Measurements from ENCODE around the gene BTBD9. TPM values are rescaled to one million over a fixed set of nuclear protein-coding genes. Genes with fewer than 3 reads are reported as not detected.

Gene BTBD9
- total and polyA plus RNA-seq, 2 experiments from 2014 or later: 13.0 to 17.0 TPM

- DNase-seq (ENCODE audit: low spot score): no peak
- H3K9me3 ChIP-seq (ENCODE audit: low read depth): no peaks in the 10 kb centered on the region
- peaks cover 5% of the 10 kb centered on the region for H3K4me1 ChIP-seq (ENCODE audit: insufficient read depth)
- H2AFZ ChIP-seq: no peak overlapping the region
- H3K27ac ChIP-seq: no peak overlapping the region
- no peak for TF ChIP-seq EZH2 (IDR thresholded peaks at IDR 0.05; ENCODE audit: borderline replicate concordance)
- no peak for TF ChIP-seq EZH2phosphoT487 (IDR thresholded peaks at IDR 0.05; ENCODE audit: low read depth, severe bottlenecking, unreplicated experiment)
- TF ChIP-seq CTCF (IDR thresholded peaks at IDR 0.05; ENCODE audit: poor library complexity): no peak
- H3K4me2 ChIP-seq: no peak overlapping the region
- WGBS (ENCODE audit: low lambda C conversion rate, missing lambda C conversion rate): 74% methylated on average over 7 of the region's 7 CpGs
- H4K20me1 ChIP-seq (ENCODE audit: insufficient read depth, poor library complexity, severe bottlenecking): no peaks in the 10 kb centered on the region
- no peak overlapping the region for H3K4me3 ChIP-seq
- no peaks in the 10 kb centered on the region for H3K36me3 ChIP-seq (replicated peaks; ENCODE audit: insufficient read depth, low read depth)
- no peaks in the 10 kb centered on the region for H3K9me2 ChIP-seq (replicated peaks; ENCODE audit: insufficient read depth)
- H3K27me3 ChIP-seq: no peaks in the 10 kb centered on the region
- H3K79me2 ChIP-seq: no peaks in the 10 kb centered on the region
These were observed 372.8 kb downstream of the BTBD9 start for GRCh38 chr6:38266921-38267354.

GRCh38 chr6:38264605-38265004 lies 375.1 kb downstream of the BTBD9 start:
- peak; percentile 74 for DNase-seq (ENCODE audit: low spot score)
- no peak overlapping the region for H3K4me3 ChIP-seq
- TF ChIP-seq CTCF (IDR thresholded peaks at IDR 0.05; ENCODE audit: poor library complexity) (no peak), EZH2 (IDR thresholded peaks at IDR 0.05; ENCODE audit: borderline replicate concordance) (no peak), EZH2phosphoT487 (IDR thresholded peaks at IDR 0.05; ENCODE audit: low read depth, severe bottlenecking, unreplicated experiment) (no peak)
- no peak overlapping the region for H3K4me2 ChIP-seq
- H3K9me2 ChIP-seq (replicated peaks; ENCODE audit: insufficient read depth): no peaks in the 10 kb centered on the region
- H3K27me3 ChIP-seq: no peaks in the 10 kb centered on the region
- H3K36me3 ChIP-seq (replicated peaks; ENCODE audit: insufficient read depth, low read depth): no peaks in the 10 kb centered on the region
- peak overlapping the region; percentile 86 for H3K27ac ChIP-seq
- 36% methylated on average over 8 of the region's 8 CpGs for WGBS (ENCODE audit: low lambda C conversion rate, missing lambda C conversion rate)
- H3K79me2 ChIP-seq: no peaks in the 10 kb centered on the region
- H3K9me3 ChIP-seq (ENCODE audit: low read depth): no peaks in the 10 kb centered on the region
- peaks cover 10% of the 10 kb centered on the region for H3K4me1 ChIP-seq (ENCODE audit: insufficient read depth)
- no peaks in the 10 kb centered on the region for H4K20me1 ChIP-seq (ENCODE audit: insufficient read depth, poor library complexity, severe bottlenecking)
- H2AFZ ChIP-seq: no peak overlapping the region

GRCh38 chr6:38262609-38263008 lies 377.1 kb downstream of the BTBD9 start:
- Histone ChIP-seq H3K9me2 (replicated peaks; ENCODE audit: insufficient read depth) (no peaks in the 10 kb centered on the region), H3K9me3 (ENCODE audit: low read depth) (no peaks in the 10 kb centered on the region), H3K36me3 (replicated peaks; ENCODE audit: insufficient read depth, low read depth) (no peaks in the 10 kb centered on the region), H3K79me2 (no peaks in the 10 kb centered on the region), H3K4me2 (no peak overlapping the region), H3K27me3 (no peaks in the 10 kb centered on the region), H3K27ac (peak overlapping the region; percentile 52), H4K20me1 (ENCODE audit: insufficient read depth, poor library complexity, severe bottlenecking) (no peaks in the 10 kb centered on the region), H3K4me1 (ENCODE audit: insufficient read depth) (peaks cover 10% of the 10 kb centered on the region), H2AFZ (no peak overlapping the region), H3K4me3 (no peak overlapping the region)
- DNase-seq (ENCODE audit: low spot score): no peak
- whole genome bisulfite sequencing (ENCODE audit: low lambda C conversion rate, missing lambda C conversion rate): 97% methylated on average over 2 of the region's 2 CpGs
- no peak for TF ChIP-seq EZH2 (IDR thresholded peaks at IDR 0.05; ENCODE audit: borderline replicate concordance)
- no peak for TF ChIP-seq EZH2phosphoT487 (IDR thresholded peaks at IDR 0.05; ENCODE audit: low read depth, severe bottlenecking, unreplicated experiment)

GRCh38 chr6:38262026-38262425 lies 377.7 kb downstream of the BTBD9 start:
- peak overlapping the region; percentile 56 for H3K27ac ChIP-seq
- WGBS (ENCODE audit: low lambda C conversion rate, missing lambda C conversion rate): 14% methylated on average over 1 of the region's 1 CpG
- H3K4me2 ChIP-seq: peak overlapping the region; percentile 11
- H3K9me2 ChIP-seq (replicated peaks; ENCODE audit: insufficient read depth): no peaks in the 10 kb centered on the region
- no peaks in the 10 kb centered on the region for H3K27me3 ChIP-seq
- H3K4me3 ChIP-seq: no peak overlapping the region
- no peaks in the 10 kb centered on the region for H3K79me2 ChIP-seq
- peak; percentile 67 for DNase-seq (ENCODE audit: low spot score)
- no peak for TF ChIP-seq EZH2phosphoT487 (IDR thresholded peaks at IDR 0.05; ENCODE audit: low read depth, severe bottlenecking, unreplicated experiment)
- no peak for TF ChIP-seq CTCF (IDR thresholded peaks at IDR 0.05; ENCODE audit: poor library complexity)
- TF ChIP-seq EZH2 (IDR thresholded peaks at IDR 0.05; ENCODE audit: borderline replicate concordance): no peak
- H3K9me3 ChIP-seq (ENCODE audit: low read depth): no peaks in the 10 kb centered on the region
- no peaks in the 10 kb centered on the region for H4K20me1 ChIP-seq (ENCODE audit: insufficient read depth, poor library complexity, severe bottlenecking)
- H3K36me3 ChIP-seq (replicated peaks; ENCODE audit: insufficient read depth, low read depth): no peaks in the 10 kb centered on the region
- peaks cover 10% of the 10 kb centered on the region for H3K4me1 ChIP-seq (ENCODE audit: insufficient read depth)
- H2AFZ ChIP-seq: no peak overlapping the region

All from hepatocyte (in vitro differentiated cells).